Raji (cell line): Measurements from ENCODE around the gene CTBP1.

Source experiments
- POLR2A ChIP-seq: IDR thresholded peaks from 2 replicates; pipeline ENCODE4 v1.6.1; 2011; ENCODE audit warnings: low read depth, low read length, control low read depth; ENCODE audit not compliant: insufficient read depth

CTBP1 gene

DNA sequence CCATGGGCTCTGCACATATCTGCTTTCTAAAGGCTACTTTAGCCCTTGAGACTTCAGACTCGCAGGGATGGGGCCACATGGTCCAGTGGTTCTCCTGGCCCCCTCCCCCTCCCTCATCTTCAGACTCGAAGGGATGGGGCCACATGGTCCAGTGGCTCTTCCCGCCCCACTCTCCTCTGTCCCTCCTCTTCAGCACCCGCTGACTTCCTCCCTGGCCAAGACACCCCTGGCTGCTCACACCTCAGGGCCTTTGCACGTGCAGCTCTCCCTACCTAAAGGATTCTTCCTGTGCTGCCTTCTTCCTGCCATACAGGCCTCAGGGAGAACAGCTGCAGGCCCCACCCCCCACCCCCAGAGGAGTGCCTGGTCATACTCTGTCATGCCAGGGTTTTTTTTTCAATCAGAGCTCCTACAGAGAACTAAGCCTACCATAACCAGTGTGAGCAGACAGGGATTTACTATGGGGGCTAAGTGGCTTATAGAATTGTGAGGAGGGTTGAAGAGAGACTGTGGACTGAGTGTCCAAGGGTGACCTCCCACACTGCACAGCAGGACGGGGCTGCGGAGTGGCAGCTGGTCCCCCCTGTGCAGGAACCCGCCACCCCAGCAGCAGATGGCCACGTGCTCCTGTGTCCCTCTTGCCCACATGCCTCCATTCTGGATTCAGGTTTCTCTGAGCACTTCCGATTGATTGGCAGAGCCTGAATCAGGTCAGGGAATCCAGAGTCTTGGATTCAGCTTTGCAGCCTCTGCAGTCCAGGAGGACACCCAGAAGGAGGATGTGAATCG lies 70.4 kb downstream of the CTBP1 start:
- TF ChIP-seq POLR2A: no peak

DNA sequence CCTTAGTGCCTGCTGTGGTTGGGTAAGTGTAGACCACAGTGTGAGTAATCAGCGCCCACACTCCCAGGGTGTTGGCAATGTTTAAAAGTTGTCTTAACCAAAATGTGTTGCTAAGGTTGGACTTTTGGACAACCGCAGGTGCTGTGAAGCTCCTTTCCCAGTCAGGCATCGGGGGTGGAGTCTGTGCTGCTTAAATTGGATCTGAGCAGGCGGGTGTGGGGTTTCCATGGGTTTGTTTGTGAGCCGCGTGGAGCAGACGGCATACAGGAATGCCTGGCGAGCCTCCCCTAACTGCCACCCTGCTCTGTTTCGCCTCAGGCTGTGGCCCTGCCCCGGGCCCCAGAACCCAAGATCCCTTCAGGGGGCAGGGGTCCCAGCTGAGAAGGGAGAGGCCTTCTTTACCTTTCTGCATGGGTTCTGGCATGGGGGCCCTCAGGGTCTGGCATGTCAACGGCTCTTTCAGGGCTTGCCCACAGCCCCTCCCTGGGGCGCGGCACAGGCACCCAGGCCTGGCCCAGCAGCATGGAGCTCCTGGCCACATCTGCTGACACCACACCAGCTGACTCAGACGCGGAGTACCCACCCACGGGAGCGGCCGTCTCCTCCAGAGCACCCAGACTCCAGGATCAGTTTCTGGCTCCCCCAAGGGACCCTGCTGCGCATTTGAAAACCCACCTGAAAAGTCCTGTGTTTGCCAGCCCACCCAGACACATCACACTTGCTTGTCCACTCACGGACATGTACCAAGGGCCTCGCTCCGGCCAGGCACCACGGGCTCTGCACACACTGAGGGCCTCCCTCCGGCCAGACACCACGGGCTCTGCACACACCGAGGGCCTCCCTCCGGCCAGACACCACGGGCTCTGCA lies 71.4 kb downstream of the CTBP1 start:
- no peak for TF ChIP-seq POLR2A

DNA sequence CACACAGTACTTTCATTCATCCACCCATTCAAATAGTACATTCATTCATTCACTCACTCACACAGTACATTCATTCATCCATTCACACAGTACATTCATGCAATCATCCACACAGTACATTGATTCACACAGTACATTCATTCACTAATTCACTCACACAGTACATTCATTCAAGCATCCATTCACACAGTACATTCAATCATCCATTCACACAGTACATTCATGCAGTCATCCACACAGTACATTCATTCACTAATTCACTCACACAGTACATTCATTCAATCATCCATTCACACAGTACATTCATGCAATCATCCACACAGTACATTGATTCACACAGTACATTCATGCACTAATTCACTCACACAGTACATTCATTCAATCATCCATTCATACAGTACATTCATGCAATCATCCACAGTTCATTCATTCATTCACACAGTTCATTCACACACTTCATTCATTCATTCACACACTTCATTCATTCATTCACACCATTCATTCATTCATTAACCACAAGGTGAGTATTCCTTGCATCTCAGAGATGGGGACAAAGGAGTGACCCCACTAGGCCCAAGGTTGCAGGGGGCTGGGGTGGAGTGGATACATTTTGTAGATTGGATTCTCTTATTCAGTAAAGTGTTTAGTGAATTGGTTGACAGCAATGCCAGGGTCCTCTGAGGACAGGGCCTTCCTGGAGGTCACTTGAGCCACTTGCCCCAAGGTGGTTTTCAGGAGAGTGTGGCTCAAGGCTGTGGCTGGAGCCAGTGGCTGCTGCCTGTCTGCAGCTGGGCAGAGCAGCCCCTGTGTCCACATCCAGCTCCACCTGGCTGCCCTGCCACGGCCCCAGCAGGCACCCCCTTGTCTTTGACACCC lies 72.3 kb downstream of the CTBP1 start:
- TF ChIP-seq POLR2A: no peak

DNA sequence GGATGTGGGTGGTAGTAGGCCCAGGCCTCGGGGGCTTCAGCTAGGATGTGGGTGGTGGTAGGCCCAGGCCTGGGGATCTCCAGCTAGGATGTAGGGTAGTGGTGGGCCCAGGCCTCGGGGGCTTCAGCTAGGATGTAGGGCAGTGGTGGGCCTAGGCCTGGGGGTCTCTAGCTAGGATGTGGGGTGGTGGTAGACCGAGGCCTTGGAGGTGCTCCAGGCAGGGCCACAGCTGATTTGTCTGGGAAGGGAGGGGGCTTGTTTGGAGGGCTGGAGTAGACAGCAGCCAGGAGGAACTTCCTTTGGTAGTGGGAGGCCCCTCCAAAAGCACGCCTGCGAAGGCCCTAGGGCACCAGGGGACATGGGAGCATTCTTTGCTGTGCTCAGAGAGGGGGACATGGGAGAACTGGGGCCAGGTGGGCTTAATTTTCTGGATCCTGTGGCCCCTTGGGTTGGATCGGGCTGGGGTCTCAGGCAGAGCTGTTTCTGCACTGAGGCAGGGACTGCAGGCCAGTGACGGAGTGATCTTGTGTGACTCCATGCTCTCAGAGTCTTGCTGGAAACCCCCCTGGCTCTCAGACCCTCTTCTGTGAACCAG lies 73.2 kb downstream of the CTBP1 start:
- TF ChIP-seq POLR2A: no peak

DNA sequence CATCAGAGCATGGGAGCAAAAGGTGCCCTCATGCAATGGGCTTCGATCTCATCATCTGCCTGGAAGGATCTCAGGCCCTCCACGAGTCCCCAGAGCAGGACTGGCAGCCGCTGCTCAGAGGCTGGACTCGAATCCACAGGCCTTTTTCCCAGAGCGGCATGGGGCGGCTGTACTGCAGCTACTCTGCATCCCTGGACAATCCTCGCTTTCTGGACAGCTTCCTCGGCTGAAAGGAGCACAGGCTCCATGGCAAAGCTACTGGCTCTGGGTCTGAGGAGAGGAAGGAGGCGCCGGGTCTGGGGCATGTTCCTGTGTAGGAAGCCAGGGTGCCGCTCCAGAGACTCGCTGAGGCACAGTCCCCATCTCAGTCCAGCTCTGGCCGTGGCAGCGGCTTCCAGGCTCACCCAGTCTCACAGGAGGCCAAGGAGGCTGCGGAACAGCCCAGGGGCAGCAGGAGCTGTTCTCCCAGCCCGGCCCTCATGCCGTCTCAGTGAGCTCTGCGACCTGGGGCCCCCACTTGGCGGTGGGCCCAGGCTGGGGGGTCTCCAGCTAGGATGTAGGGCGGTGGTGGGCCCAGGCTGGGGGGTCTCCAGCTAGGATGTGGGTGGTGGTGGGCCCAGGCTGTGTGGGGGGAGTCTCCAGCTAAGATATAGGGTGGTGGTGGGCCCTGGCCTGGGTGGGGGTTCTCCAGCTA lies 73.8 kb downstream of the CTBP1 start:
- no peak for TF ChIP-seq POLR2A

DNA sequence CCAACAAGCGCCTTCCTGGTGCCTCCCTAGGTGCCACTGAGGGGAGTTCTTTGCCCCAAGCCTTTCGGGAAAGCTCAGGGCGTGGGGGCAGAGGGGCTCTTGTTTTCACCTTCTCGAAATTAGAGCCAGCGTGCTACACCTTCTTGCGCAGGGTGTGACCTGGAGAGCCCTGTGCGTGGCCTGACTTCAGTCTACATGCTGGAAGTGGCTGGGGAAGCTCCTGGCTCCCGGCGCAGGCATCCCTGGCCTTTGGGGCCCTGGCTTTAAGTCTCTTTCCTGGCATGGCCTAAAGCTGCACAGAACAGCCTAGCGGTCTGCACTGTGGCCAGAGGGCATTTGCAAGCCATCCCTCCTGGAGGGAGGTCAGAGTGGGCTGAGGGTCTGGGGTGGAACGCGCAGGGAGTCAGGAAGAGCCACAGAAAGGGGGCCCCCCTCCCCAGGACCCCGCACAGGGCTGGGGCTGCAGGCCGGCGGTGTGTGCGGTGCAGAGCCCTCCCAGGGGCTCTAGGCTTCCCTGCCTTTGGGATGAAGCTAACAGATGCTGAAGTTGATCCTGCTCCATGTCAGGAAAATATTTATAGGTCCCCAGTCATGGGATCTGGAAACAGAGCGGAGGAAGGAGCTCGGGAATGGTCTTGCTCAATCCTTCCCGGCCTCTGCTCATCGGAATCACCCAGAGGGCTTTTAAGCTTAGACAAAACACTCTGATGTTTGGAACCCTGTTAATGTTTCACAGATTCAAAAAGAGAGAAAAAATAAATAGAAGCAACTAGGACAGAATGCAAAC lies 75.8 kb downstream of the CTBP1 start:
- no peak for TF ChIP-seq POLR2A

DNA sequence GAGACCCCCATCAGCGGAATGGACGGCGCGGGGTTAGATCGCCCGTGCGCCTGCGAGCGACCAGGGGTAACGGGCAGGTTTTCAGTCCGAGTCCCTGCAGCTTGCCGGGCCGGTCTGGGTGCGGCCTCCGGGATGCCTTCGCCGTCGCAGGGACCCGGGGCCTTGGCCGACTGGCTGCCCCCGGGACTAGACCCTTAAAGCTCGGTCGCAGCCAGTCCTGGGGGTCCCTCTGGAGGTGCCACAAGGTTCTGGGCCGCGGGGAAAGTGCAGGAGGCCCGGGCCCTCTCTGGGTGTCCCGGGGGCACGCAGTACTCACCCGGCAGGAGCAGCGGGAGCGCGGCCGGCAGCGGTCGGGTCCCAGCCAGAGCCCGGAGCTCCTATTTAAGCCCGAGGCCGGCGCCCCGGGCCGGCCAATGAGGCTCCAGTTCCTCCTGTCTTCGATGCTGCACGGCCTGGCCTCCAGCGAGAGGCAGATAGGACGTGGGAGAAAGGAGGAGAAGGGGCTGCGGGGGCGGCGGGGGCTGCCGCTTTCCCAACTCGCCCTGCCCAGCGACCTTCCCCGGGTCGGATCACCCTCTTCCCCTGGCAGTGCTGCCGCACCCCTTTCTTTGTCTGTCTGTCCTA lies 76.6 kb downstream of the CTBP1 start, which contains the start of gene SPON2:
Gene SPON2, minus strand, starts transcription at position 356 of the 624 bp plus-strand sequence.
- no peak for TF ChIP-seq POLR2A

DNA sequence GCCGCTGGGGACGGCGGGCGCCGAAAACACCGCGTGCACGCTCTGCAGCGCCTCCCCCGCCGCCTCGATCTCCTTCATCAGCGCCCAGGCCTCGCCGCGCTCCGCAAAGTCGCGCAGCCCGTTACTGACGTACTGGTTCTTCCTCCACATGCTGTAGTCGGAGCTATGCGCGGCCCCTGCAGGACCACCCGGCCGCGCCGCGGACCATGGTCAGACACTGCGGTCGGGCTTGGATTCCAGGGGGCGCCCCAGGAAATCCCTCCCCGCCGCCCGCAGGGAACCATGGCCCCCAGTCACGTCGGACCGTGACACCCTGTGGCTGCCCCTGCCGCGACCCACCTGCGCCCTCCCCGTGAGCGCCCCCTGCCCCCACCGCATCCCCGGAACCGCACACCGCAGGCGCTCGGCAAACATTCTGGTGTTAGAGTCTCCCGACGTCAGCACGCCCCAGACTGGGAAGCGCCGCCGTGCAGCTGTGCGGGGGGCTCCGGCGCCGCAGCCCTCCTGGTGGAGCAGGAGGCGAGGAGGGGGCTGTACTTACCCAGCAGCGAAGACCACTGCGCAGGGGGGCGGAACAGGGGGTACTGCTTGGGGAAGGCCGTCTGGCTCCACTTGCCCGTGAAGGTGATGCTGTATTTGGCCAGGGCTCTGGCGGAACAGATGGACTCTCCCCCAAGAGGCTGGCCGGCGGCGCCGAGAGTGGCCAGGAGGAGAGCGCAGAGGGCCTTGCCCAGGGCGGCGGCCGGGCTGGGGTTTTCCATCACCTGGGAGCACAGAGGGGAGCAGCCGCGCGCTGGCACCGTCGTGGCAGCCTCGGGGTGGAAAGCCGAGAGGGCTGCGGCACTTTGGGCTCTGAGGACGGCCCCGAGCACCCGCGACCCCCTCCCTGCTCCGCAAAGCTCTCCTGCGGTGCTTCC lies 77.4 kb downstream of the CTBP1 start:
- no peak for TF ChIP-seq POLR2A

DNA sequence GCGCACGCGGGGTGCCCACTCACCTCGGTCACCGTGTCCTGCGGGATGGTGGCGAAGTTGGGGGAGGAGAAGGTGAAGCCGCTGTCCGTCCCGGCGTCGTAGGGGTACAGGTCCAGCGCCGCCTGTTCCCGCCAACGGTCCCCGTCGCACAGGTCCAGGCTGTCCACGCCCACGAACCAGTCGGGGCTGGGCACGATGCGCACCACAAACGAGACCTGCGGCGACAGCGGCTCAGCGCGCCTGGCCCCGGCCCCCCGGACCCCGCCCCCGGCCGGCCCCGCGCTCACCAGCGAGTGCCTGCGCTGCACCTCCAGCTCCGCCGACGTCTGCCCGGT lies 78.0 kb downstream of the CTBP1 start:
- no peak for TF ChIP-seq POLR2A

DNA sequence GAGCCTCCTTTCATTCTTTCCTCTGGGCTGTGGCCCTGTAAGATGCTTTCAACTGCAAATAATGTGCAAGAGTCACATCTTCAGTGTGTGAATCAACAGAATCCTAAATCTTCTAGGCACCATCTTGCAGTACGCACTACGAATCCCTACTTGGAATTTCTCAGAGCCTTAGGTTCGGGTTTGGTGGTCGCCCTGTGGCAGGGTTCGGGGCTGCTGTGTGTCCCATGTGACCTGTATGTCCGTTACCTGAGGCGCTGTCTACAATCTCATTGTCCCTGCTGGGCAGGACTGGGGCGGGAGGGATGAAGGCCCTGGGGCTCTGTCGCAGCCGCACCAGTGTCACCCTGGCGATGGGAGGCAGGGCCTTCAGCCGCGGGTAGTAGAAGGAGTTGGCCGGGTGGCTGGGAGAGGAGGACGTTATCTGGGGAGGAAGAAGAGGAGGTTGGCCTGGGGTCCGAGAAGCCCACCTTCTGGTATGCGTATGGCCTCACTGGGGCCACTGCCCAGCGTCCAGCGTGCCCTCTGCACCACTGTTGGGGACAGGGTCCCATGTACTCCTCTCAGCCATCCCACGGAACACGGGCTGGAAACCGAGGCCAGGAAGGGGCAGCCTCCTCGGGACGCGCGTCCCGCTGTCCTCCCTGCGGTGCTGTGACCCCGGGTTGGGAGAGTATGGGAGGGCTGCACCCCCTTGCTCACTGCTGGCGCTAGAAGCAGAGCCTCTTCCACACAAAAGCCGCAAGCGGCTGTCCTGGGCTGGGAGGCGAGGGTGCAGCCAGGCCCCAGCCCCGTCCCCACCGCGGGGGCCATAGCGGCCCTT lies 78.6 kb downstream of the CTBP1 start:
- TF ChIP-seq POLR2A: no peak

DNA sequence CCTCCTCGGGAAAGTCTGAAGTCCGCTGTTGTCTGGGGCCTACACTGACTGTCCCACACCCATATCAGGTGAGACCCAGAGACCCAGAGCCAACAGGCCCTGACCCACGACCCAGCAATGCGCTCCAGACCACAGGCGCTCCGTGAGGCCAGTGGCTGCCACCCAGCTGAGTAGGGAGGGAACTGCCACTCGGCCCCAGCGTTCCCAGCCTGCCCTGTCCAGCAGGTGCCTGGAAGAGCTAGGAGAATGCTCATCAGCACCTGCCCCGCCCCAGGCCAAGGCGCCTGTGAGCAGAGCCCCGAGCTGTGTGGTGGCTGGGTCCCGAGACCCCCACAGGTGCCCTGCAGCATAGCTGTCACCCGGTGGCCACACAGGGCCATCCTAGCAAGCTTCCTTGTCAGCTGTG lies 79.2 kb downstream of the CTBP1 start:
- no peak for TF ChIP-seq POLR2A
